Neural cell (in vitro differentiated cells): ENCODE results near the gene MT1H.

ENCODE experiments used
- EZH2 ChIP-seq: fragments of 200-600, 300-800 bp; shearing (Covaris generic), sonication (generic); IDR thresholded peaks from 2 replicates; pipeline ENCODE4 v1.6.1; 2014; ENCODE audit warnings: antibody characterized with exemption, low read length, borderline replicate concordance, mild to moderate bottlenecking; ENCODE audit not compliant: insufficient read depth, poor library complexity, severe bottlenecking
- RAD21 ChIP-seq: fragments of 450-650 bp; conservative IDR thresholded peaks from 2 replicates; pipeline ENCODE4 v1.6.1; 2014; ENCODE audit warnings: antibody characterized with exemption, mild to moderate bottlenecking, moderate library complexity

- TF ChIP-seq RAD21 (no peak), EZH2 (no peak)
Observed at GRCh38 chr16:56677474-56677873, 7.9 kb downstream of the MT1H start.
